AG10803 (cell line): Measurements from ENCODE around the gene PANK1.

Experiments used
- DNase-seq: peaks from one replicate; pipeline ENCODE4 v3.0.0; 2010; ENCODE audit warnings: low read depth
- H3K4me3 ChIP-seq: 2 replicates; pipeline ENCODE4 v1.5.1; 2011; ENCODE audit warnings: mild to moderate bottlenecking, low read length, control low read depth
- CTCF ChIP-seq: conservative IDR thresholded peaks from 2 replicates; pipeline ENCODE4 v1.5.1; 2011; ENCODE audit warnings: mild to moderate bottlenecking, low read length, control low read depth, inconsistent platforms

Gene PANK1

GRCh38 chr10:89591111-89591795 lies 53.8 kb downstream of the PANK1 start:
- no peak overlapping the region for H3K4me3 ChIP-seq
- no peak for TF ChIP-seq CTCF
- no peak for DNase-seq

GRCh38 chr10:89590326-89590725 lies 54.7 kb downstream of the PANK1 start:
- no peak for TF ChIP-seq CTCF

GRCh38 chr10:89589101-89589720 lies 55.8 kb downstream of the PANK1 start:
- no peak overlapping the region for H3K4me3 ChIP-seq
- DNase-seq, result no peak
- TF ChIP-seq CTCF, result no peak

More at GRCh38 chr10:89590326-89590725, 54.7 kb downstream of the PANK1 start:
- H3K4me3 ChIP-seq, result no peak overlapping the region
- DNase-seq, result no peak

GRCh38 chr10:89588671-89589070 lies 56.4 kb downstream of the PANK1 start:
- no peak for DNase-seq
- no peak for TF ChIP-seq CTCF
- no peak overlapping the region for H3K4me3 ChIP-seq

GRCh38 chr10:89582022-89582421 lies 63.0 kb downstream of the PANK1 start:
- no peak for TF ChIP-seq CTCF
- no peak for DNase-seq
- no peak overlapping the region for H3K4me3 ChIP-seq

- no peak for DNase-seq
- no peak overlapping the region for H3K4me3 ChIP-seq
- no peak for TF ChIP-seq CTCF
These were observed 64.8 kb downstream of the PANK1 start for GRCh38 chr10:89580243-89580642.

GRCh38 chr10:89576696-89577095 lies 68.3 kb downstream of the PANK1 start:
- no peak for TF ChIP-seq CTCF
- DNase-seq, result no peak

More at GRCh38 chr10:89576696-89577095, 68.3 kb downstream of the PANK1 start:
- no peak overlapping the region for H3K4me3 ChIP-seq
